ENCODE measurements around the gene MGLL.

MGLL gene

GRCh38 chr3:127785711-127786265 lies 36.5 kb downstream of the MGLL start:
- no peaks in the 10 kb centered on the region for H3K36me3 ChIP-seq (ENCODE audit: insufficient read depth, low read length)
- H3K9me3 ChIP-seq (ENCODE audit: control insufficient read depth, insufficient read depth, low read length), result no peaks in the 10 kb centered on the region
- no peak overlapping the region for H3K9ac ChIP-seq (ENCODE audit: low read depth, low read length)
- H3K4me1 ChIP-seq (ENCODE audit: insufficient read depth, low read length), result peaks cover 3% of the 10 kb centered on the region; the same call in 1 of the 2 replicates

GRCh38 chr3:127784865-127785710 lies 37.2 kb downstream of the MGLL start:
- no peaks in the 10 kb centered on the region for H3K36me3 ChIP-seq (ENCODE audit: insufficient read depth, low read length)
- no peak overlapping the region for H3K9ac ChIP-seq (ENCODE audit: low read depth, low read length)
- no peaks in the 10 kb centered on the region for H3K9me3 ChIP-seq (ENCODE audit: control insufficient read depth, insufficient read depth, low read length)
- H3K4me1 ChIP-seq (ENCODE audit: insufficient read depth, low read length), result no peaks in the 10 kb centered on the region

GRCh38 chr3:127784283-127784682 lies 38.0 kb downstream of the MGLL start:
- H3K9ac ChIP-seq (ENCODE audit: low read depth, low read length), result no peak overlapping the region

GRCh38 chr3:127783642-127784160 lies 38.6 kb downstream of the MGLL start:
- H3K4me1 ChIP-seq (ENCODE audit: insufficient read depth, low read length), result no peaks in the 10 kb centered on the region
- H3K9me3 ChIP-seq (ENCODE audit: control insufficient read depth, insufficient read depth, low read length), result no peaks in the 10 kb centered on the region
- no peaks in the 10 kb centered on the region for H3K36me3 ChIP-seq (ENCODE audit: insufficient read depth, low read length)
- H3K9ac ChIP-seq (ENCODE audit: low read depth, low read length), result no peak overlapping the region

More at GRCh38 chr3:127784283-127784682, 38.0 kb downstream of the MGLL start:
- Histone ChIP-seq H3K36me3 (ENCODE audit: insufficient read depth, low read length) (no peaks in the 10 kb centered on the region), H3K4me1 (ENCODE audit: insufficient read depth, low read length) (no peaks in the 10 kb centered on the region), H3K9me3 (ENCODE audit: control insufficient read depth, insufficient read depth, low read length) (no peaks in the 10 kb centered on the region)

GRCh38 chr3:127783166-127783565 lies 39.1 kb downstream of the MGLL start:
- H3K36me3 ChIP-seq (ENCODE audit: insufficient read depth, low read length), result no peaks in the 10 kb centered on the region
- no peaks in the 10 kb centered on the region for H3K9me3 ChIP-seq (ENCODE audit: control insufficient read depth, insufficient read depth, low read length)
- no peaks in the 10 kb centered on the region for H3K4me1 ChIP-seq (ENCODE audit: insufficient read depth, low read length)
- H3K9ac ChIP-seq (ENCODE audit: low read depth, low read length), result no peak overlapping the region

GRCh38 chr3:127781411-127782001 lies 40.8 kb downstream of the MGLL start:
- no peak overlapping the region for H3K9ac ChIP-seq (ENCODE audit: low read depth, low read length)
- H3K36me3 ChIP-seq (ENCODE audit: insufficient read depth, low read length), result no peaks in the 10 kb centered on the region
- peaks cover 4% of the 10 kb centered on the region; the same call in 1 of the 2 replicates for H3K9me3 ChIP-seq (ENCODE audit: control insufficient read depth, insufficient read depth, low read length)
- no peaks in the 10 kb centered on the region for H3K4me1 ChIP-seq (ENCODE audit: insufficient read depth, low read length)

- H3K4me1 ChIP-seq (ENCODE audit: insufficient read depth, low read length), result no peaks in the 10 kb centered on the region; the same call in 1 of the 2 replicates
- no peaks in the 10 kb centered on the region for H3K36me3 ChIP-seq (ENCODE audit: insufficient read depth, low read length)
- H3K9ac ChIP-seq (ENCODE audit: low read depth, low read length), result no peak overlapping the region
Observed at GRCh38 chr3:127780536-127781400, 41.5 kb downstream of the MGLL start.

GRCh38 chr3:127779747-127780146 lies 42.6 kb downstream of the MGLL start:
- Histone ChIP-seq H3K4me1 (ENCODE audit: insufficient read depth, low read length) (no peaks in the 10 kb centered on the region; the same call in 1 of the 2 replicates), H3K9me3 (ENCODE audit: control insufficient read depth, insufficient read depth, low read length) (peaks cover 4% of the 10 kb centered on the region; the same call in 1 of the 2 replicates), H3K36me3 (ENCODE audit: insufficient read depth, low read length) (no peaks in the 10 kb centered on the region), H3K9ac (ENCODE audit: low read depth, low read length) (no peak overlapping the region)

More at GRCh38 chr3:127780536-127781400, 41.5 kb downstream of the MGLL start:
- H3K9me3 ChIP-seq (ENCODE audit: control insufficient read depth, insufficient read depth, low read length), result peaks cover 4% of the 10 kb centered on the region; the same call in 1 of the 2 replicates

GRCh38 chr3:127777921-127778656 lies 44.2 kb downstream of the MGLL start:
- H3K9me3 ChIP-seq (ENCODE audit: control insufficient read depth, insufficient read depth, low read length), result peaks cover 4% of the 10 kb centered on the region; the same call in 1 of the 2 replicates
- H3K36me3 ChIP-seq (ENCODE audit: insufficient read depth, low read length), result no peaks in the 10 kb centered on the region
- no peaks in the 10 kb centered on the region; the same call in 1 of the 2 replicates for H3K4me1 ChIP-seq (ENCODE audit: insufficient read depth, low read length)
- H3K9ac ChIP-seq (ENCODE audit: low read depth, low read length), result no peak overlapping the region

GRCh38 chr3:127777332-127777731 lies 45.0 kb downstream of the MGLL start:
- no peaks in the 10 kb centered on the region for H3K36me3 ChIP-seq (ENCODE audit: insufficient read depth, low read length)
- H3K4me1 ChIP-seq (ENCODE audit: insufficient read depth, low read length), result no peaks in the 10 kb centered on the region; the same call in 1 of the 2 replicates
- H3K9me3 ChIP-seq (ENCODE audit: control insufficient read depth, insufficient read depth, low read length), result peaks cover 4% of the 10 kb centered on the region; the same call in 1 of the 2 replicates
- H3K9ac ChIP-seq (ENCODE audit: low read depth, low read length), result no peak overlapping the region

- Histone ChIP-seq H3K4me1 (ENCODE audit: insufficient read depth, low read length) (no peaks in the 10 kb centered on the region; the same call in 1 of the 2 replicates), H3K36me3 (ENCODE audit: insufficient read depth, low read length) (no peaks in the 10 kb centered on the region), H3K9ac (ENCODE audit: low read depth, low read length) (no peak overlapping the region), H3K9me3 (ENCODE audit: control insufficient read depth, insufficient read depth, low read length) (peaks cover 4% of the 10 kb centered on the region; the same call in 1 of the 2 replicates)
Observed at GRCh38 chr3:127776347-127776746, 46.0 kb downstream of the MGLL start.

GRCh38 chr3:127775398-127776109 lies 46.8 kb downstream of the MGLL start:
- no peak overlapping the region for H3K9ac ChIP-seq (ENCODE audit: low read depth, low read length)
- peaks cover 4% of the 10 kb centered on the region; the same call in 1 of the 2 replicates for H3K9me3 ChIP-seq (ENCODE audit: control insufficient read depth, insufficient read depth, low read length)
- no peaks in the 10 kb centered on the region; the same call in 1 of the 2 replicates for H3K4me1 ChIP-seq (ENCODE audit: insufficient read depth, low read length)
- H3K36me3 ChIP-seq (ENCODE audit: insufficient read depth, low read length), result no peaks in the 10 kb centered on the region

All from ES-I3 (cell line).